Neural progenitor cell (in vitro differentiated cells): ENCODE results near the gene KCNMA1. TPM values are rescaled to one million over a fixed set of nuclear protein-coding genes. Genes with fewer than 3 reads are reported as not detected.
A peak's percentile ranks its signal among the peaks of the same experiment; 100 is the strongest.

ENCODE experiments used
- DNase-seq: peaks from one replicate; pipeline ENCODE4 v3.0.0-alpha.2; 2016; ENCODE audit warnings: low spot score
- H2AFZ ChIP-seq: fragments of 200-600 bp; sonication (generic); replicated peaks from 2 replicates; pipeline ENCODE4 v1.6.1; 2016; ENCODE audit warnings: antibody characterized with exemption
- H3F3A ChIP-seq: fragments of 200-600 bp; sonication (generic); 2 replicates; pipeline ENCODE4 v1.6.1; 2016; ENCODE audit warnings: antibody characterized with exemption, low read depth
- H3K27ac ChIP-seq: fragments of 200-600 bp; sonication (generic); 2 replicates; pipeline ENCODE4 v1.5.1; 2016; ENCODE audit warnings: mild to moderate bottlenecking
- H3K27me3 ChIP-seq: fragments of 200-600 bp; sonication (generic); 2 replicates; pipeline ENCODE4 v1.6.1; 2016; ENCODE audit warnings: mild to moderate bottlenecking, moderate library complexity
- H3K36me3 ChIP-seq: fragments of 200-600 bp; sonication (generic); 2 replicates; pipeline ENCODE4 v1.5.1; 2016
- H3K4me1 ChIP-seq: fragments of 200-600 bp; sonication (generic); 2 replicates; pipeline ENCODE4 v1.6.1; 2016; ENCODE audit warnings: mixed run types
- H3K4me2 ChIP-seq: fragments of 200-600 bp; sonication (generic); 2 replicates; pipeline ENCODE4 v1.6.1; 2016
- H3K4me3 ChIP-seq: fragments of 200-600 bp; sonication (generic); 2 replicates; pipeline ENCODE4 v1.5.1; 2016
- H3K79me2 ChIP-seq: fragments of 200-600 bp; sonication (generic); 2 replicates; pipeline ENCODE4 v1.6.1; 2016; ENCODE audit warnings: low read depth
- H3K9ac ChIP-seq: fragments of 200-600 bp; sonication (generic); 2 replicates; pipeline ENCODE4 v1.6.1; 2016
- H3K9me3 ChIP-seq: fragments of 200-600 bp; sonication (generic); 2 replicates; pipeline ENCODE4 v1.5.1; 2016; ENCODE audit warnings: low read depth
- H4K20me1 ChIP-seq: fragments of 200-600 bp; sonication (generic); 2 replicates; pipeline ENCODE4 v1.6.1; 2016; ENCODE audit warnings: low read depth
- H3K27ac Mint-ChIP-seq: 3 replicates; pipeline ENCODE4 v1.8.0; 2021; ENCODE audit warnings: mixed read lengths
- H3K27me3 Mint-ChIP-seq: 2 replicates; pipeline ENCODE4 v1.8.0; 2022; ENCODE audit warnings: low read depth, mild to moderate bottlenecking, inconsistent platforms, moderate library complexity, mixed read lengths; ENCODE audit not compliant: insufficient read depth
- H3K36me3 Mint-ChIP-seq: 3 replicates; pipeline ENCODE4 v1.8.0; 2021; ENCODE audit warnings: mixed read lengths
- H3K4me1 Mint-ChIP-seq: 3 replicates; pipeline ENCODE4 v1.8.0; 2021; ENCODE audit warnings: mixed read lengths
- H3K4me3 Mint-ChIP-seq: 3 replicates; pipeline ENCODE4 v1.8.0; 2021; ENCODE audit warnings: mild to moderate bottlenecking, moderate library complexity, mixed read lengths
- H3K9me3 Mint-ChIP-seq: 3 replicates; pipeline ENCODE4 v1.8.0; 2020; ENCODE audit warnings: mixed read lengths
- CTCF ChIP-seq: fragments of 200-600 bp; sonication (generic); IDR thresholded peaks from 2 replicates; pipeline ENCODE4 v1.5.1; 2017; ENCODE audit warnings: antibody characterized with exemption, mild to moderate bottlenecking
- EZH2 ChIP-seq: fragments of 200-600 bp; sonication (generic); IDR thresholded peaks from 2 replicates; pipeline ENCODE4 v1.6.1; 2017; ENCODE audit warnings: antibody characterized with exemption, mild to moderate bottlenecking, moderate library complexity
- EZH2phosphoT487 ChIP-seq: fragments of 200-600 bp; sonication (generic); IDR thresholded peaks from 2 replicates; pipeline ENCODE4 v1.6.1; 2017; ENCODE audit warnings: antibody characterized with exemption
- total RNA-seq: library from RNA; depleted of rRNA; stranded (reverse); fragments of >200 nt; gene quantifications from 2 replicates; pipeline ENCODE4 v1.2.3, GENCODE V29; 2015; ENCODE audit warnings: low replicate concordance

The KCNMA1 gene
- total RNA-seq, 1 donor from 2014 or later: 2.4 TPM

- Histone ChIP-seq H3K79me2 (no peaks in the 10 kb centered on the region), H4K20me1 (no peaks in the 10 kb centered on the region), H3F3A (peaks cover 8% of the 10 kb centered on the region), H3K36me3 (no peaks in the 10 kb centered on the region), H3K27me3 (no peaks in the 10 kb centered on the region), H3K9ac (no peak overlapping the region), H3K4me2 (no peak overlapping the region), H3K27ac (no peak overlapping the region), H2AFZ (no peak overlapping the region), H3K4me3 (no peak overlapping the region), H3K9me3 (no peaks in the 10 kb centered on the region), H3K4me1 (peaks cover 14% of the 10 kb centered on the region)
- Mint-ChIP-seq H3K36me3 (no peaks in the 10 kb centered on the region), H3K27ac (no peak overlapping the region), H3K27me3 (peaks cover 5% of the 10 kb centered on the region), H3K4me1 (peaks cover 36% of the 10 kb centered on the region), H3K4me3 (no peak overlapping the region), H3K9me3 (no peaks in the 10 kb centered on the region)
- DNase-seq: no peak
- TF ChIP-seq EZH2phosphoT487 (no peak), EZH2 (no peak), CTCF (no peak)
Measured at GRCh38 chr10:77249901-77250459, 387.6 kb downstream of the KCNMA1 start.

- Histone ChIP-seq H3K27me3 (no peaks in the 10 kb centered on the region), H3F3A (peaks cover 3% of the 10 kb centered on the region), H3K9me3 (no peaks in the 10 kb centered on the region), H3K4me2 (no peak overlapping the region), H3K4me1 (peaks cover 11% of the 10 kb centered on the region), H3K4me3 (no peak overlapping the region), H3K9ac (no peak overlapping the region), H4K20me1 (no peaks in the 10 kb centered on the region), H2AFZ (no peak overlapping the region), H3K36me3 (no peaks in the 10 kb centered on the region), H3K27ac (no peak overlapping the region), H3K79me2 (no peaks in the 10 kb centered on the region)
- Mint-ChIP-seq H3K9me3 (no peaks in the 10 kb centered on the region), H3K4me1 (peaks cover 40% of the 10 kb centered on the region), H3K36me3 (no peaks in the 10 kb centered on the region), H3K27me3 (peaks cover 5% of the 10 kb centered on the region), H3K27ac (no peak overlapping the region), H3K4me3 (no peak overlapping the region)
- TF ChIP-seq EZH2: no peak
- no peak for TF ChIP-seq CTCF
- no peak for TF ChIP-seq EZH2phosphoT487
- peak; percentile 31 for DNase-seq
Measured at GRCh38 chr10:77248104-77248790, 389.4 kb downstream of the KCNMA1 start.

- Histone ChIP-seq H2AFZ (no peak overlapping the region), H3F3A (no peaks in the 10 kb centered on the region), H3K79me2 (no peaks in the 10 kb centered on the region), H3K4me3 (no peak overlapping the region), H3K36me3 (no peaks in the 10 kb centered on the region), H4K20me1 (no peaks in the 10 kb centered on the region), H3K9ac (no peak overlapping the region), H3K27ac (no peak overlapping the region), H3K4me1 (peaks cover 2% of the 10 kb centered on the region), H3K27me3 (no peaks in the 10 kb centered on the region), H3K4me2 (no peak overlapping the region), H3K9me3 (no peaks in the 10 kb centered on the region)
- Mint-ChIP-seq H3K4me1 (peaks cover 37% of the 10 kb centered on the region), H3K36me3 (no peaks in the 10 kb centered on the region), H3K27ac (no peak overlapping the region), H3K9me3 (no peaks in the 10 kb centered on the region), H3K27me3 (peaks cover 3% of the 10 kb centered on the region), H3K4me3 (no peak overlapping the region)
- DNase-seq: no peak
- TF ChIP-seq EZH2: no peak
Measured at GRCh38 chr10:77247031-77247990, 390.3 kb downstream of the KCNMA1 start.
